H9 (cell line): Measurements from ENCODE around the gene FGD5. TPM values are rescaled to one million over a fixed set of nuclear protein-coding genes. Genes with fewer than 3 reads are reported as not detected.

Source experiments
- DNase-seq: peaks from one replicate; pipeline ENCODE4 v3.0.0-alpha.2; 2017
- H2AFZ ChIP-seq: one replicate; pipeline ENCODE4 v1.6.1; 2013; ENCODE audit warnings: mild to moderate bottlenecking, low read length, control low read depth, moderate library complexity
- H2AK5ac ChIP-seq: 2 replicates; pipeline ENCODE4 v1.6.1; 2013; ENCODE audit warnings: low read length, control low read depth, mixed read lengths; ENCODE audit not compliant: insufficient read length
- H2BK120ac ChIP-seq: one replicate; pipeline ENCODE4 v1.6.1; 2013; ENCODE audit warnings: low read depth, mild to moderate bottlenecking, low read length, control low read depth, inconsistent platforms; ENCODE audit not compliant: poor library complexity, severe bottlenecking
- H2BK12ac ChIP-seq: 2 replicates; pipeline ENCODE4 v1.6.1; 2013; ENCODE audit warnings: low read length, control low read depth, mixed read lengths, low read depth; ENCODE audit not compliant: insufficient read length
- H2BK15ac ChIP-seq: 2 replicates; pipeline ENCODE4 v1.6.1; 2013; ENCODE audit warnings: low read depth, low read length, control low read depth
- H2BK20ac ChIP-seq: one replicate; pipeline ENCODE4 v1.6.1; 2013; ENCODE audit warnings: low read depth, mild to moderate bottlenecking, low read length, control low read depth, inconsistent platforms; ENCODE audit not compliant: poor library complexity, severe bottlenecking
- H2BK5ac ChIP-seq: 2 replicates; pipeline ENCODE4 v1.6.1; 2013; ENCODE audit warnings: low read length, control low read depth, mixed read lengths; ENCODE audit not compliant: insufficient read length
- H3K14ac ChIP-seq: 2 replicates; pipeline ENCODE4 v1.6.1; 2013; ENCODE audit warnings: low read length, control low read depth; ENCODE audit not compliant: insufficient read depth
- H3K18ac ChIP-seq: 2 replicates; pipeline ENCODE4 v1.6.1; 2013; ENCODE audit warnings: low read depth, mild to moderate bottlenecking, mixed read lengths, low read length, control low read depth; ENCODE audit not compliant: insufficient read length
- H3K23ac ChIP-seq: 2 replicates; pipeline ENCODE4 v1.6.1; 2013; ENCODE audit warnings: low read length, control low read depth, mixed read lengths, low read depth; ENCODE audit not compliant: insufficient read length
- H3K23me2 ChIP-seq: 2 replicates; pipeline ENCODE4 v1.6.1; 2013; ENCODE audit warnings: low read depth, mild to moderate bottlenecking, mixed read lengths, low read length, control low read depth; ENCODE audit not compliant: insufficient read length, poor library complexity, severe bottlenecking
- H3K27ac ChIP-seq: 2 replicates; pipeline ENCODE4 v1.5.1; 2013; ENCODE audit warnings: low read length, control low read depth, mixed read lengths, low read depth; ENCODE audit not compliant: insufficient read length
- H3K27me3 ChIP-seq: 2 replicates; pipeline ENCODE4 v1.6.1; 2013; ENCODE audit warnings: low read length, control low read depth, inconsistent platforms; ENCODE audit not compliant: insufficient read depth
- H3K4ac ChIP-seq: 2 replicates; pipeline ENCODE4 v1.6.1; 2013; ENCODE audit warnings: low read depth, mild to moderate bottlenecking, control low read depth, inconsistent platforms, low read length, moderate library complexity
- H3K4me1 ChIP-seq: 2 replicates; pipeline ENCODE4 v1.6.1; 2013; ENCODE audit warnings: low read length, control low read depth, inconsistent platforms; ENCODE audit not compliant: insufficient read depth
- H3K4me2 ChIP-seq: 2 replicates; pipeline ENCODE4 v1.6.1; 2013; ENCODE audit warnings: low read length, control low read depth, mixed read lengths; ENCODE audit not compliant: insufficient read length, insufficient read depth
- H3K56ac ChIP-seq: 2 replicates; pipeline ENCODE4 v1.6.1; 2013; ENCODE audit warnings: low read depth, mild to moderate bottlenecking, mixed read lengths, low read length, control low read depth; ENCODE audit not compliant: insufficient read length
- H3K79me1 ChIP-seq: 2 replicates; pipeline ENCODE4 v1.6.1; 2013; ENCODE audit warnings: low read depth, mild to moderate bottlenecking, moderate library complexity, low read length, control low read depth, inconsistent platforms; ENCODE audit not compliant: insufficient read depth, poor library complexity, severe bottlenecking
- H3K79me2 ChIP-seq: 2 replicates; pipeline ENCODE4 v1.6.1; 2013; ENCODE audit warnings: low read length, control low read depth, inconsistent platforms; ENCODE audit not compliant: insufficient read depth
- H3K9ac ChIP-seq: 2 replicates; pipeline ENCODE4 v1.6.1; 2013; ENCODE audit warnings: low read length, control low read depth, mixed read lengths; ENCODE audit not compliant: insufficient read length; ENCODE audit errors: extremely low read depth
- H3K9me3 ChIP-seq: one replicate; pipeline ENCODE4 v1.6.1; 2013; ENCODE audit warnings: low read depth, low read length, inconsistent platforms; ENCODE audit not compliant: control insufficient read depth
- H3T11ph ChIP-seq: one replicate; pipeline ENCODE4 v1.6.1; 2013; ENCODE audit warnings: mild to moderate bottlenecking, low read length, control low read depth, inconsistent platforms
- H4K20me1 ChIP-seq: one replicate; pipeline ENCODE4 v1.6.1; 2013; ENCODE audit not compliant: control insufficient read depth, insufficient read length, insufficient read depth
- H4K5ac ChIP-seq: 2 replicates; pipeline ENCODE4 v1.6.1; 2013; ENCODE audit warnings: low read depth, mild to moderate bottlenecking, mixed read lengths, low read length, control low read depth; ENCODE audit not compliant: insufficient read length
- H4K8ac ChIP-seq: replicated peaks from 2 replicates; pipeline ENCODE4 v1.6.1; 2013; ENCODE audit warnings: low read length, control low read depth, mixed read lengths, low read depth; ENCODE audit not compliant: insufficient read length
- H4K91ac ChIP-seq: 2 replicates; pipeline ENCODE4 v1.6.1; 2013; ENCODE audit warnings: low read depth, mild to moderate bottlenecking, moderate library complexity, mixed read lengths, low read length, control low read depth; ENCODE audit not compliant: insufficient read length
- H3K27ac Mint-ChIP-seq, 3 experiments: 2 replicates in 2 of 3; 3 replicates in 1 of 3; pipeline ENCODE4 v1.8.0; 2020 to 2021; ENCODE audit warnings: mixed read lengths in 3 of 3, mild to moderate bottlenecking in 1 of 3, moderate library complexity in 1 of 3
- H3K27me3 Mint-ChIP-seq: 2 replicates; pipeline ENCODE4 v1.8.0; 2021; ENCODE audit warnings: low read depth, mild to moderate bottlenecking, moderate library complexity, mixed read lengths
- H3K36me3 Mint-ChIP-seq, 3 experiments: 2 replicates in 2 of 3; 3 replicates in 1 of 3; pipeline ENCODE4 v1.8.0; 2020 to 2021; ENCODE audit warnings: low read depth in 3 of 3, mixed read lengths in 3 of 3; ENCODE audit not compliant: insufficient read depth in 1 of 3
- H3K4me1 Mint-ChIP-seq, 2 experiments: 2 replicates each; pipeline ENCODE4 v1.8.0; 2020; ENCODE audit warnings: mixed read lengths in 2 of 2
- H3K4me3 Mint-ChIP-seq, 2 experiments: 2 replicates in 1 of 2; 3 replicates in 1 of 2; pipeline ENCODE4 v1.8.0; 2020 to 2021; ENCODE audit warnings: mild to moderate bottlenecking in 2 of 2, mixed read lengths in 2 of 2, moderate library complexity in 1 of 2
- H3K9me3 Mint-ChIP-seq, 2 experiments: 2 replicates in 1 of 2; 3 replicates in 1 of 2; pipeline ENCODE4 v1.8.0; 2020; ENCODE audit warnings: mild to moderate bottlenecking in 2 of 2, mixed read lengths in 2 of 2, moderate library complexity in 1 of 2
- WGBS: extraction: QIAGEN DNeasy Blood & Tissue Kit; methylation state at CpG from one replicate; pipeline ENCODE4 v1.1.7; 2013; ENCODE audit warnings: missing lambda C conversion rate, low lambda C conversion rate, mixed read lengths; ENCODE audit not compliant: insufficient read length; ENCODE audit errors: extremely low coverage; 5-methylcytosine and 5-hydroxymethylcytosine counted together
- total RNA-seq: library from RNA; stranded (reverse); gene quantifications from 2 replicates; pipeline ENCODE4 v1.2.1, GENCODE V29; 2021
- TF ChIP-seq, protein P1 (sequence below): fragments of 200-600 bp; sonication (generic); conservative IDR thresholded peaks from 3 replicates; pipeline ENCODE4 v1.8.0; 2021; ENCODE audit warnings: antibody characterized with exemption, mild to moderate bottlenecking

FGD5 gene
- total RNA-seq, 1 experiment from 2014 or later = 7.8 TPM

DNA sequence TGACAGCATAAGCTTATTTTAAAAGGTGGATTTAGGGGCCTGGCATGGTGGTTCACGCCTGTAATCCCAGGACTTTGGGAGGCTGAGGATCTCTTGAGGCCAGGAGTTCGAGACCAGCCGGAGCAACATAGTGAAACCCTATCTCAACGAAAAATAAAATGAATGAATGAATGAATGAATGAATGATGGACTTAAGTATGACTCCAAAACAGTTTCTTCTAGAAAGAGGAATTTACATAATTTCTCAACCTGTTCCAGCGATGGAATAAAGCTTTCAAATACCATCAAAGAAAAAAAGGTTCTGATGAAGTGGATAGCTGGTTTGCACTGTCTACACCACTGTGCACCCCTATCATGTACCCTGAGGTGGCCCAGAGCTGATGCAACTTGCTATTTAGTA, 108.5 kb downstream of the FGD5 start:
- Histone ChIP-seq H2BK5ac (no peak overlapping the region), H3K23me2 (no peaks in the 10 kb centered on the region), H2AK5ac (no peak overlapping the region), H3K18ac (no peak overlapping the region), H3K9me3 (no peaks in the 10 kb centered on the region), H3K79me2 (no peaks in the 10 kb centered on the region), H3K4ac (no peak overlapping the region), H4K5ac (no peak overlapping the region), H3K4me2 (no peak overlapping the region), H3T11ph (no peak overlapping the region), H3K14ac (no peak overlapping the region), H2AFZ (no peak overlapping the region), H4K91ac (no peak overlapping the region), H3K4me1 (peaks cover 4% of the 10 kb centered on the region; the same call in 1 of the 2 replicates), H3K27me3 (no peaks in the 10 kb centered on the region), H4K8ac (no peak overlapping the region), H2BK20ac (no peak overlapping the region), H3K23ac (no peak overlapping the region), H2BK12ac (no peak overlapping the region), H3K9ac (no peak overlapping the region), H3K56ac (no peak overlapping the region), H2BK120ac (no peak overlapping the region), H3K79me1 (no peaks in the 10 kb centered on the region), H2BK15ac (no peak overlapping the region), H4K20me1 (no peaks in the 10 kb centered on the region), H3K27ac (no peak overlapping the region)
- no peak for DNase-seq
- no CpG with 5 or more reads among the region's 5 CpGs for WGBS
- Mint-ChIP-seq H3K4me3 (no peak overlapping the region), H3K4me1 (peaks cover 18 to 29% of the 10 kb centered on the region in 2 experiments), H3K27ac (no peak overlapping the region), H3K27me3 (no peaks in the 10 kb centered on the region), H3K36me3 (no peaks in the 10 kb centered on the region; a peak in 1 of 7 replicates), H3K9me3 (no peaks in the 10 kb centered on the region)
- TF ChIP-seq, protein P1, sequence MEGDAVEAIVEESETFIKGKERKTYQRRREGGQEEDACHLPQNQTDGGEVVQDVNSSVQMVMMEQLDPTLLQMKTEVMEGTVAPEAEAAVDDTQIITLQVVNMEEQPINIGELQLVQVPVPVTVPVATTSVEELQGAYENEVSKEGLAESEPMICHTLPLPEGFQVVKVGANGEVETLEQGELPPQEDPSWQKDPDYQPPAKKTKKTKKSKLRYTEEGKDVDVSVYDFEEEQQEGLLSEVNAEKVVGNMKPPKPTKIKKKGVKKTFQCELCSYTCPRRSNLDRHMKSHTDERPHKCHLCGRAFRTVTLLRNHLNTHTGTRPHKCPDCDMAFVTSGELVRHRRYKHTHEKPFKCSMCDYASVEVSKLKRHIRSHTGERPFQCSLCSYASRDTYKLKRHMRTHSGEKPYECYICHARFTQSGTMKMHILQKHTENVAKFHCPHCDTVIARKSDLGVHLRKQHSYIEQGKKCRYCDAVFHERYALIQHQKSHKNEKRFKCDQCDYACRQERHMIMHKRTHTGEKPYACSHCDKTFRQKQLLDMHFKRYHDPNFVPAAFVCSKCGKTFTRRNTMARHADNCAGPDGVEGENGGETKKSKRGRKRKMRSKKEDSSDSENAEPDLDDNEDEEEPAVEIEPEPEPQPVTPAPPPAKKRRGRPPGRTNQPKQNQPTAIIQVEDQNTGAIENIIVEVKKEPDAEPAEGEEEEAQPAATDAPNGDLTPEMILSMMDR = no peak
